Endothelial cell of umbilical vein (primary cell): ENCODE results near the gene EMB.

Experiments used
- CTCF ChIP-seq, 2 donors: IDR thresholded peaks; 1 replicate in 1 of 2; 2 replicates in 1 of 2; pipeline ENCODE4 v1.5.1; 2011; ENCODE audit warnings: low read length in 2 of 2, mild to moderate bottlenecking in 2 of 2, moderate library complexity in 2 of 2, control low read depth in 1 of 2, inconsistent platforms in 1 of 2, low read depth in 1 of 2; ENCODE audit not compliant: insufficient read depth in 1 of 2; ENCODE audit errors: extremely low read depth in 1 of 2
- EZH2 ChIP-seq: IDR thresholded peaks from 2 replicates; pipeline ENCODE4 v1.6.1; 2012; ENCODE audit warnings: borderline replicate concordance, low read depth, mild to moderate bottlenecking, moderate library complexity, low read length, inconsistent platforms; ENCODE audit not compliant: severe bottlenecking
- MAX ChIP-seq: IDR thresholded peaks from 2 replicates; pipeline ENCODE4 v1.6.1; 2011; ENCODE audit not compliant: insufficient read depth, insufficient read length

GRCh38 chr5:50359187-50359586 lies 81.9 kb downstream of the EMB start:
- TF ChIP-seq CTCF (IDR thresholded peaks at IDR 0.05; ENCODE audit: extremely low read depth in 1 of 2, insufficient read depth in 1 of 2, low read depth in 1 of 2, low read length in 2 of 2) (no peak), EZH2 (no peak), MAX (no peak)
